ENCODE data around the gene DNAJC6.
"Not testable (repeated sequence)": the region's sequence is repeated elsewhere in the genome, so short reads cannot be mapped to it uniquely, and the experiment has no call there.

DNA sequence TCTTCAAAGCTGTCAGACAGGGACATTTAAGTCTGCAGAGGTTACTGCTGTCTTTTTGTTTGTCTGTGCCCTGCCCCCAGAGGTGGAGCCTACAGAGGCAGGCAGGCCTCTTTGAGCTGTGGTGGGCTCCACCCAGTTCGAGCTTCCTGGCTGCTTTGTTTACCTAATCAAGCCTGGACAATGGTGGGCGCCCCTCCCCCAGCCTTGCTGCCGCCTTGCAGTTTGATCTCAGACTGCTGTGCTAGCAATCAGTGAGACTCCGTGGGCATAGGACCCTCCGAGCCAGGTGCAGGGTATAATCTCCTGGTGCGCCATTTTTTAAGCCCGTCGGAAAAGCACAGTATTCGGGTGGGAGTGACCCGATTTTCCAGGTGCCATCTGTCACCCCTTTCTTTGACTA, 146.3 kb downstream of the DNAJC6 start:
- TF ChIP-seq, protein P1, sequence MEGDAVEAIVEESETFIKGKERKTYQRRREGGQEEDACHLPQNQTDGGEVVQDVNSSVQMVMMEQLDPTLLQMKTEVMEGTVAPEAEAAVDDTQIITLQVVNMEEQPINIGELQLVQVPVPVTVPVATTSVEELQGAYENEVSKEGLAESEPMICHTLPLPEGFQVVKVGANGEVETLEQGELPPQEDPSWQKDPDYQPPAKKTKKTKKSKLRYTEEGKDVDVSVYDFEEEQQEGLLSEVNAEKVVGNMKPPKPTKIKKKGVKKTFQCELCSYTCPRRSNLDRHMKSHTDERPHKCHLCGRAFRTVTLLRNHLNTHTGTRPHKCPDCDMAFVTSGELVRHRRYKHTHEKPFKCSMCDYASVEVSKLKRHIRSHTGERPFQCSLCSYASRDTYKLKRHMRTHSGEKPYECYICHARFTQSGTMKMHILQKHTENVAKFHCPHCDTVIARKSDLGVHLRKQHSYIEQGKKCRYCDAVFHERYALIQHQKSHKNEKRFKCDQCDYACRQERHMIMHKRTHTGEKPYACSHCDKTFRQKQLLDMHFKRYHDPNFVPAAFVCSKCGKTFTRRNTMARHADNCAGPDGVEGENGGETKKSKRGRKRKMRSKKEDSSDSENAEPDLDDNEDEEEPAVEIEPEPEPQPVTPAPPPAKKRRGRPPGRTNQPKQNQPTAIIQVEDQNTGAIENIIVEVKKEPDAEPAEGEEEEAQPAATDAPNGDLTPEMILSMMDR (IDR thresholded peaks at IDR 0.05; ENCODE audit: low read depth, low read length, poor library complexity, severe bottlenecking), result not testable (repeated sequence)
- not testable (repeated sequence) for TF ChIP-seq EZH2phosphoT487 (IDR thresholded peaks at IDR 0.05; ENCODE audit: borderline replicate concordance, low read length)
